NCI-H2227 (cell line): ENCODE measurements around the gene KMO.

Experiments used
- DNase-seq: peaks from one replicate; lab custom pipeline; 2025; ENCODE audit not compliant: unreplicated experiment; lab: John Stamatoyannopoulos, UW

The KMO gene

DNA sequence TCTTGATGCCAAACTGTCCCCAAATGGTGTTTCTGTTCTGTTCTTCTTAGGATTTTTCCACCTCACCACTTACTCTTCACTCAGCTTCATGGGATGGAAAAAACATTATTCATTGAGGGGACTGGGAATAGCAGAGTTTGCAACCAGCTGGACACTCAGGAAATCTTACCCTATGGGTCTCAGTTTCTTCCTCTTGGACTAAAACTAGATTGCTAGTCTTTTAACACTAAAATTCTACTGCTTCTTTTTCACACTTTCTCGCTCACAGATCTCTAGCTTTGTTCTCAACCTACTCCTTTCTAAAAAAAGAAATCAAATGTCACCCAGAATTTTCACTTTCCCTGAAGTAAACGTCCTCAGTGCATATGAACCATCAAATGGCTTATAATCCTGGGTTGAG, 4.8 kb downstream of the KMO start:
- no peak for DNase-seq

DNA sequence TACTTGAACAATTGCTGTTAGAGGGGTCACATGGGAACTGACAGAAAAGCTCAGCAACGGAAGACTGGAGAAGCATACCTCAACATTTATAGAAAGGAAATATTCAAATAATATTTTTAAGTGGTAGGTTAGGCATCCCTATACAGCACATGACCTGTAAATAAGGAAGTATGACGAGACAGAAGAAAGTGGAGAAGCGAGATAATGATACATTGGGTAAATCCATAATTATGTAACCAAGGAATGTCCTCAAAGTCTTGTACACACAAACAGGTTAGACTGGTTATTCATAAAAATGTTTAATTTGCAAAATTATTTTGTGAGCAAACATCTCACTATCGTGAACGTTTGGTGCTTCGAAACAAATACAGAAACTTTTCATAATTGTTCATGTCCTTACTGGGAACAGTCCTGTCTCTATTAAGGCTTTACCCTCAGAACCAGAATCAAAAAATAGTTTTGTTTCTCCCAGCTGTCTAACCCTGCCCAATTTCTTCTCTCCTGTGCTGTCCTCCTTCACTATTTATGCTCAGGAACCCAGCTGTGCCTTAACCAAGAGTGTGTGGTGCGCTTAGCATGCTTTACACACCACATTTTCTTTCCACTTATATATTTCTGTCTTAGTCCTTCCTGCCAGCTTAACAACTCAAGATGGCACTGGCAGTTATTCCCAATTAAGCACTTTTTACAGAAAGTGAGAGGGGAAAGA, 10.2 kb downstream of the KMO start:
- no peak for DNase-seq

DNA sequence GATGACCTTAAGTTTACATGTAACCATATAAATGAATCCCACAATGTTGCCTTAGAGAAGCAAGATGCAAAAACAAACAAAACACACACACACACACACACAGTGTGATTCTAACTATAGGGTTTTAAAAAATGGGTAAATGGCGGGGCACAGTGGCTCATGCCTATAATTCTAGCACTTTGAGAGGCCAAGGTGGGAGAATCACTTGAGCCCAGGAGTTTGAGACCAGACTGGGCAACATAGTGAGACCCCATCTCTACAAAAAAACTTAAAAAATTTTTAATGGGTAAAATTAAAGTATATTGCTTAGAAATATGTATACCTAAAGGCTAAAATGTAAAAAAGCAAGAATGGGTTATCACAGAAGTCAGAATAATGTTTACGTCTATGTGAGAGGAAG, 15.8 kb downstream of the KMO start:
- DNase-seq, result no peak

DNA sequence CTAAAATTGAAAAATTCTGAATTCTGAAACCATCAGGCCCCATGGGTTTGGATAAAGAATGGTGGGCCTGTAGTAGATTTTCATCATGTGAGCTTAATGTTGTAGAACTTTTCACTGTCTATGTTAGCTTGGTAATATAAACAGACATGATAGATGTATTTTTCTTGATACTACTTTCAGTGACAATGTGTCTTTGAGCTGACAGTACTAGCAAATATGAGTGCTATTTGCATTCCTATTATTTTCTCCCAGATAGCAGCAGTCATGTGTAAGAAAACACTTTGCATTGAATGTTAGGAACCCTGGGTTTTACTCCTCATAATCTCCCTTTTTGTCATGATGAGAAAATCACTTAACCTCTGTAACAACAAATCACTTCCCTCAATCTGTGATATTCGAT, 18.1 kb downstream of the KMO start:
- DNase-seq, result no peak

DNA sequence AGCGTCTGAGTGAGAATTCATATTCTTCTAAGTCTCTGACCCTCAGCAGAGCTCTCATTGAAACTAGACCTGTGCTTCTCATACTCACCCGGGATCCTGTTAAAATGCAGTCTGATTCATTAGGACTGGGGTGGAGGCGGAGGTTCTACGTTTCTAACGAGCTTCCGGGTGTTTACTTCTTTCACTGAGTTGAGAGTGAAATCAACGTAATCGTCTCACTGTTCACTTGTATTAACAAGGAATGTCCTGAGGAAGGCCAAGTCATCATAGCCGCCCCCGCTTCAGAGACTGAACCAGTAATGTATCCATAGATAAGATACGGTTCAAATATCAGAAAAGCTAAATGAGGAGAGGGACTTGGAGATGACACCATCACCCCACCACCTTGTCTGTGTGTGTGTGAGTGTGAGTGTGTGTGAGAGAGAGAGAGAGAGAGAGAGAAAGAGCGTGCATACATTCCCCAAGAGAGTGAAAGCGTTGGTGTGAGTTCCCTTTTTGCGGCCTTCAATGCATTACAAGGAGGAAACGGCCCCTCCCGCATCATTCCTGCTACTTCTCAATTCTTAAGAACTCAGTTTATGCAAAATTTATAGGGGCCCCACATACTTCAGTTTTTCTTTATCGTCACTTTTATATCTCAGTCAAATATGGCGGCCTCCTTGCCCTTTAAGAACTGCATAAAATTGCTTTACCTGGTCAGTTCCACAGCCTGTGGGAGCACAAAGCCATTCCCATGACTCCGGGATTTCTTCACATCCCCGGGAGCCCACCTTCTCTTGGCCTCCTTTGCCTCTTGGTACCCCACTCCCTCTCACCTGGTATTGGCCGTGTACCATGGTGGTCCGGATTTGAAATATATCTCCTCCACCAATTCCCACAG, 19.8 kb downstream of the KMO start:
- DNase-seq, result no peak

DNA sequence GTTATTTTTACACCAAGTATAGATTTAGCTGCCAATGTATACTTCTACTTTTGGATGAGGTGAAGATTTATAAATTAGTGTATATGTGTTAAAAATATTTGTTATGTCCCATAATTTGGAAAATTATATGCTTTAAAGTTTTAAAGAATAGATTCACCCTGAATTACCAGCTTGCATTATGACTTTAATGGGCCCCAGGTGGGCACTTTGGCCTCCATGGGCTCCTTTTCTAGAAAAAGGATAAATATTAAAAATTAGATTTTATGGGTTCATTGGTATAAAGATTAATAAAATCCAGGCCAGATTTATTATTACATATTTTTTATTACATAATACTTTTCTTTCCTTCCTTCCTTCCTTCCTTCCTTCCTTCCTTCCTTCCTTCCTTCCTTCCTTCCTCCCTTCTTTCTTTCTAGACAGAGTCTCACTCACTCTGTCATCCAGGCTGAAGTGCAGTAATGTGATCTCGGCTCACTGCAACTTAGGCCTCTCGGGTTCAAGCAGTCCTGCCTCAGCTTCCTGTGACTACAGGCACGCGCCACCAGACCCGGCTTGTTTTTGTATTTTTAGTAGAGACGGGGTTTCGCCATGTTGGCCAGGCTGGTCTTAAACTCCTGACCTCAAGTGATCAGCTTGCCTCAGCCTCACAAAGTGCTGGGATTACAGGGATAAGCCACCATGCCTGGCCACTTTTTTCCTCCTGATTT, 21.9 kb downstream of the KMO start:
- DNase-seq, result no peak

DNA sequence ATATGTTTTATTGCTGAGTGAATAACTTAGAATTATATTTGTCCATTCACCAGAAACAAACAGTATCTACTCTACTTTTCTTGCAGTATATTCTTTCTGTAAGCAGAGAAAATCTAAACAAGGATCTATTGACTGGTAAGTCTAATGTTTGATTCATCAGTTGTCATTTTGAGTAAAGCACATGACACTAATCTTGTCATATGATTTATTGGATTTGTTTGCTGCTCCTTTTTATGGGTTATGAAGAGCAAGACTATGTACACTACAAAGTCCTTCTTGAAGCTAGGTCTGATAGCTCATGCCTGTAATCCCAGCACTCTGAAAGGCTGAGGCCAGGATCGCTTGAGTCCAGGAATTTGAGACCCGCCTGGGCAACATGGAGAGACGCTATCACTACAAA, 23.3 kb downstream of the KMO start:
- DNase-seq, result no peak

DNA sequence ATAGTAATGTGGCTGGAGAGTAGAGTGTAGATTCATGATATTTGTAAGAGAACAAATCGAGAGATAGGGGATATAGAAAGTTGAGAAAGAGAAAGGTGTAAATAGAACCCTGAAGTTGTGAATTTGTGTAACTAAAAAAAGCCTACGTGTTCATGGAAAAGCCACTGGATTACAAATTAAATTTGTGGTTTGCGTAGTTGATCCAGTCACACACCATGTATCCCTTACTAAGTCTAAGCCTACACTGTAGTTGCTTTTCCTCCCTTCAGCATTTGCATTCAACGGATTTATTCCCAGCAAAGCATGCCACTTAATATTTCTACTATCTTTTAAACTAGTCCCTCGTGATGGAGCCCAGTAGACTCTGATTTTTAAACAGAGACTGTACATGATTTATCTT, 24.9 kb downstream of the KMO start:
- DNase-seq, result no peak

DNA sequence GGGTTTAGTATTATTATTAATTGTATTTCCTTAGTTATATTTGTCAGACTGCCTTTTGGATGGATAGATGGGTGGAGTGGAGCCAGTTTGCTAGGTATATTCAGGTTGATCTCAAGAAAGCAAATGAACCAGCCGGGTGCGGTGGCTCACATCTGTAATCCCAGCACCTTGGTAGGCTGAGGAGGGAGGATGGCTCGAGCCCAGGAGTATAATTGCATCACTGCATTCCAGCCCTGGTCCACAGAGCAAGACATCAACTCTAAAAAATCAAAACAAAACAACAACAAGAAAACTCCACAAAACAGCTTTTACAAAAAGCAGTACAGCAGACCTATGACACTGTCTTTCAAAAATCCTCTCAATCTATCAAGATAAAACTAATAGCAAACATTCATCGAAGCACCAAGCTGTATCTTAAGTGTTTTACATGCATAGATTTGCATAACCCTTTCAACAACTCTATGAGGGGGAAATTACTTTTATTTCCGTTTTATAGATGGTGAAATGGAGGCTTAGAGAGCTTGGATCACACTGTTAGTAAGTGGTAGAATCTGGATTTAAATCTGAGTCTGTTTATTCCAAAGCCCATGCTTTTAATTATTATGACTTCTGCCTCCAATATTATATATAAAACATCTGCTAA, 25.5 kb downstream of the KMO start:
- no peak for DNase-seq

DNA sequence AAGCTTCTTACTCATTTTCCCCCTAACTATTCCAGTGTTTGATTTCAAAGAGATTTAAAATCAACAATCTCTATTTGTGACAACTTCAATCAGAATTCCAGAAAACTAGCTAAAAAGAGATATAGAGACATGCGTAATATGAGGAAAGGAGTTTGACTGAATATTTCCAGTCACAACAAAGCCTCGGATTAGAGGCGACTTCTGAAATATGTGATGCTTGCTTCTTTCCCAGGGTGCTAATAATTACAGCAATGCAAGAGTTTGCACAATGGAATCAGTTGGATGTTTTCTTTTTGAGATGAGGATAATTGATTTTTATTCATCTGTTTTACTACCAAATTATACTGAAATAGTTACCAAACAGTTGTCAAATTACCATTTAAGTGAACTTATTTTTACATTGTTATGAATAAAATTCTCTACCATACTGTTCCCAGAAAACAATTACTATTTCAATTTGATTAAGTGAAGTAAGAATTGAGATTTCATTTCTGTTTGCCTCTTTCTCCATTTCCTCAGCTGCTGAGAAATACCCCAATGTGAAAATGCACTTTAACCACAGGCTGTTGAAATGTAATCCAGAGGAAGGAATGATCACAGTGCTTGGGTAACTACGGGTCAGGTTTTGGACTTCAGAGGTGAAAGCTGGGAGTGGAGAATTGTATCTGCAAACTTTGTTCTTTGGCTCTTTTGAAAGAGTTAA, 28.1 kb downstream of the KMO start:
- no peak for DNase-seq

DNA sequence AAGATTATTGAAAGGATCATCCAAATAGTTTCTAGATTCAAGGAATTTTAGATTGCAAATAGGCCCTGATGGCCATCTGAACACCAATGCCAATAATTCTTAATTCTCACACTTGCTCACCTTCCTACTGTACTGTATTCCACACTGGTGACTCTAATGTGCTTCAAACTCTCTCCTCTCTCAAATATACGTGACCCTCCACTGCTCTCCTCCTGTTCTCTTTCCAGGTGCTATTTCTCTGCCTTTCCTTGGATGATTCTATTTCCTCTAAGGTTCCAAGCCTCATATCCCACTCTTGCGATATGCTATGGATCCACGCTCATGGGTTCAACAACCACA, 28.6 kb downstream of the KMO start:
- DNase-seq, result no peak

DNA sequence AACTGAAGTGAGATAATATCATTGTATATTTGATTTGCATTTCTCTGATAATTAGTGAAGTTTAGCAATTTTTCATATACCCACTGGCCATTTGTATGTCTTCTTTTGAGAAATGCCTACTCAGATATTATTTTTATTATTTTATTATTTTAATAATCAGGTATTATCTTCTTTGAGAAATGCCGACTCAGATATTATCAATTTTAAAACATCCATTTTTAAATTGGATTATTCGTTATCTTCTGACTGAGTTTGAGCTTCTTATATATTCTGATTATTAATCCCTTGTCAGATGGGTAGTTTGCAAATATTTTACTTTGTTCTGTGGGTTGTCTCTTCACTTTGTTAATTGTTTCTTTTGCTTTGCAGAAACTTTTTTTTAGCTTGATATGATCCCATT, 37.7 kb downstream of the KMO start:
- DNase-seq, result no peak

DNA sequence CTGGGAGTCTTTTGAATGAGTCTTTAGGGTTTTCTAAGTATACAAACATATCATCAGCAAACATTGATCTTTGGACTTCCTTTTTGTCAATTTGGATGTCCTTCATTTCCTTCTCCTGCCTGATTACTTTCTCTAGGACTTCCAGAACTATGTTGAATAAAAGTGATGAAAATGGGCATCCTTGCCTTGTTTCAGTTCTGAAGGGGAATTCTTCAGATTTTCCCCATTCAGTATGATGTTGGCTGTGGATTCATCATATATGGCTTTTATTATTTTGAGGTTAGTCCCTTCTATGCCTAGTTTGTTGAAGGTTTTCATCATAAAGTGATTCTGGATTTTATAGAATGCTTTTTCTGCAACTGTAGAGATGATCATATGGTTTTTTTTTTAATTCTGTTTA, 42.0 kb downstream of the KMO start:
- DNase-seq, result no peak

DNA sequence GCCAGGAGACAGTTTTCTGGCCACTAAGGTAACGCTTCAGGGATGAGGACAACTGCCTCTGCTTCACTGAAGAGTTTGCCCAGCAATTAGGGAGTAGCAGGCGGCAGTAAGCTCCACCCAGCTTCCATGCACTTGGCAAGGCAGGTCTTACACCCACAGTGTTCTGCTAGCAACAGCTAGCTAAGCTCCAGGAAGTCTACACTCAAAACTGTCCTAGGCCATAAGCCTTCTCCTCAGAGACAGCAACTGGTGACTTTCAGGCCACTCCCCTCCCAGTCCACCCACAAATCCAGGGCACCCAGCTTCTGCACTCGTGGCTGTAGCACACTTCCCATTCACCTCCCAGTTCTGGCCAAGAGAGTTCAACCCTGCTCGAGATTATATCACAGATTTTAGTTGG, 47.3 kb downstream of the KMO start:
- DNase-seq, result no peak

DNA sequence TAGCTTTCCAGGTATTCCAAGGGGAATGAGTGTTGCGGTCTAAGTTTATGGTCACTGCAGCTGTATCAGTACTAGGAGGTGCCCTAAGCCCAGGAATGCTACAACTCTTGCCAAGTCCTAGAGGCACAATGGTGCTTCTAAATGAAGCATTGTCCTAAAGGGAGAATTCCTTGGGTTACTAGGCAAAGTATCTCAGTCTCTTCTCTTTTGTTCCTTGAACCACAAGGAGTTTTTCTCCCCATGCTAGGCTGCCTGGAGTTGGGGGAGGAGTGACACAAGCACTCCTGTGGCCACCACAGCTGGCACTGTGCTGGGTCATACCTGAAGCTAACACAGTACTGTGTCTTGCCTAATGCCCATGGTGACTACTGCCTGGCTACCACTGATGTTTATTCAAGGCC, 50.7 kb downstream of the KMO start:
- no peak for DNase-seq

DNA sequence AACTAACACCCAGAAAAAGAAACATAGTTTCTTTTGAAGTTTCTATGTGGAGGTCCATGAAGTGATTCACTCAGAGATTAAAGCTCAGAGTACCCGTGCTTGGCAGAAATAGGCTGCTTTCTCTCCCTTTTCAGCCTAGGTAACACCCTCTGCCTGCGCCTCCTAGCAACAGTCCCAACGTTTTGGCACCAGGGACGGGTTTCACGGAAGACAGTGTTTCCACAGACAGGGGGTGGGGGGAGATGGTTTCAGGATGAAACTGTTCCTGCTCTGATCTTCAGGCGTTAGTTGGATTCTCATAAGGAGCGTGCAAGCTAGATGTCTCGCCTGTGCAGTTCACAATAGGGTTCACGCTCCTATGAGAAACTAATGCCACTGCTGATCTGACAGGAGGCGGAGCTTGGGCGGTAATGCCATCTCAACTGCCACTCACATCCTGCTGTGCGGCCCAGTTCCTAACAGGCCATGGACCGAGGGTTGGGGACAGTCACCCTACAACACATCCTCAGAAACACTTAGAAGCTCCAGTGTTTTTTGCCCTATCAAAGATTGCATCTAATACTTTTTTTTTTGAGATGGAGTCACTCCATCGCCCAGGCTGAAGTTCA, 54.8 kb downstream of the KMO start:
- DNase-seq, result no peak

DNA sequence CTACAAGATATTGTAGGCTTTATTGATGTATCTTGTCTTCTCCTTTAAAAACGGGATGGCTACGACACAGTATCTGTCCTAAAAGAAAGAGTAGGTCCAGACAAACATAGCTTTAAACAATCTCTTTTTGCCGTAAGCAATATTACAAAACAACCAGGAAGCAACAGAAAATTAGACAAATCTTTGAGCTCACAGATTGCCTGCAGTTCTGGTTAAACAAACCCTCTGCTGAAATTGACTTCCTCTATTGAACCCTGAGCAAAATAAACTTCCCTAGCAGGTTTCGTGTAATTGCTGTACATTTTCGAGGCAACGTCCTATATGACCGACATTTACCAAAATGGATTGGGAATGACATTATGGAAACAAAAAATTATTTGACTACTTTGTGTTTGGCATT, 57.3 kb downstream of the KMO start:
- DNase-seq, result no peak

DNA sequence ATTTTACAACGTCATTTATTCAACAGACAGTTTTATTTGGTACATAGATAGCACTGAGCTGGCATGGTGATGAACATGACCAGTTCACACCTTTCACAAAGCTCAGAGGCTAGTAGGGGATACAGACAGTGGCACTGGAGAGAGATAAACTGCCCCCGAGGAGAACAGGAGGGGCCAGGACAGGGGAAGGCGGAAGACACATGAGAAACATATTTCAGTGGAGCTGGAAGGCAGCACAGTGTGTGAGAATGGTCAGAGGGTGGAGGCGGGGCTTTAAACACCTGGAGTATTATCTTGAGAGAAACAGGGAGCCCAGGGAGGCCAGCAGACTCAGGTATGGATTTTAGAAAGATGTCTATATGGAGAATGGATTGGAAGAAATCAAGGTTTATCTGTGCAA, 58.5 kb downstream of the KMO start:
- DNase-seq, result no peak

DNA sequence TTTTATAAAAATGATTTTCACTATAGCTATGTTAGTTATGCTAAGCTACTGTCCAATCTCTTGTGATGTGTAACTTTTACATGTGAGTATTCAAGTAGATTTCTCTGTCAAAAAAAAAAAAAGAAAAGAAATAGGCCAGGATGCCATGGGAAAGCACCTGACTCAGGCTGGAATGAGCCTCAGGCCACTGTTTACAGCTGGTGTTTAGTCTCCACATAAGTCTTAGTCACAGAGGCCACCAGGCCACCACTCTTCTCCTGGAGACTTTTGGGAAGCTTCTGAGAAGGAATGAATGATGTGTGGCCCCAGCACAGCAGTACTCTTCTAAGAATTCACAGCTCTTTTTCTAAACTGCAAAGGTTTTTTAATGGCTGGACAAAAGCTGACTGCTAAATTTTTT, 59.1 kb downstream of the KMO start:
- no peak for DNase-seq

DNA sequence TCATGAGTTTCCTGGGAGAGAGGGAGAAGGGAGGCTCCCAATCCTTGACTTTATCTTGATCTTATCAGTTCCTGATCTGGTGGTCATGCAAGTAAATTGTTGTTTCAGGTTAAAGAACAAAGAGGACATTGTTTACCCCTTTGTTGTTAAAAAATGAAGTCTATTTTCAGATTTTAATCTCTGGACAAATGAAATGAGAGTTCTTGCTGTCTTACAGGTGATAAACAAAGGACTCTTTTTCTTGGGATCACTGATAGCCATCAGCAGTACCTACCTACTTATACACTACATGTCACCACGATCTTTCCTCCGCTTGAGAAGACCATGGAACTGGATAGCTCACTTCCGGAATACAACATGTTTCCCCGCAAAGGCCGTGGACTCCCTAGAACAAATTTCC, 59.6 kb downstream of the KMO start:
- DNase-seq, result no peak
